ELF-1 (cell line): ENCODE data around the gene MEX3C.

Source experiments
- DNase-seq: peaks from one replicate; pipeline ENCODE4 v3.0.0-alpha.2; 2016; ENCODE audit warnings: low read depth, low spot score

MEX3C gene

GRCh38 chr18:51154431-51155063 lies 42.9 kb downstream of the MEX3C start:
- DNase-seq, result no peak

- DNase-seq, result no peak
Measured at GRCh38 chr18:51153659-51154371, 43.7 kb downstream of the MEX3C start.

GRCh38 chr18:51151568-51152511 lies 45.6 kb downstream of the MEX3C start:
- peak; percentile 48 for DNase-seq

- no peak for DNase-seq
Measured at GRCh38 chr18:51151185-51151567, 46.3 kb downstream of the MEX3C start.

- DNase-seq, result peak; percentile 46
Measured at GRCh38 chr18:51150113-51150700, 47.3 kb downstream of the MEX3C start.

- no peak for DNase-seq
Measured at GRCh38 chr18:51149670-51150069, 47.8 kb downstream of the MEX3C start.

- DNase-seq, result no peak
Measured at GRCh38 chr18:51146909-51147308, 50.6 kb downstream of the MEX3C start.

- DNase-seq, result no peak
Measured at GRCh38 chr18:51138936-51139335, 58.5 kb downstream of the MEX3C start.

- DNase-seq, result peak; percentile 95
Measured at GRCh38 chr18:51137891-51138290, 59.6 kb downstream of the MEX3C start.

GRCh38 chr18:51137026-51137729 lies 60.3 kb downstream of the MEX3C start:
- DNase-seq, result peak; percentile 77

GRCh38 chr18:51135795-51136194 lies 61.7 kb downstream of the MEX3C start:
- peak; percentile 46 for DNase-seq

GRCh38 chr18:51135364-51135763 lies 62.1 kb downstream of the MEX3C start:
- DNase-seq, result no peak

- no peak for DNase-seq
Measured at GRCh38 chr18:51134721-51135120, 62.8 kb downstream of the MEX3C start.

- DNase-seq, result no peak
Measured at GRCh38 chr18:51133580-51134160, 63.8 kb downstream of the MEX3C start.

GRCh38 chr18:51132256-51132935 lies 65.1 kb downstream of the MEX3C start:
- no peak for DNase-seq

- no peak for DNase-seq
Measured at GRCh38 chr18:51128533-51128932, 68.9 kb downstream of the MEX3C start.

GRCh38 chr18:51127664-51128063 lies 69.8 kb downstream of the MEX3C start:
- no peak for DNase-seq

- no peak for DNase-seq
Measured at GRCh38 chr18:51125976-51126375, 71.5 kb downstream of the MEX3C start.
